Bronchial epithelial cell (primary cell): Measurements from ENCODE around the gene EGR1. TPM values are rescaled to one million over a fixed set of nuclear protein-coding genes. Genes with fewer than 3 reads are reported as not detected.

Source experiments
- DNase-seq: peaks from one replicate; pipeline ENCODE4 v3.0.0-alpha.2; 2010; ENCODE audit warnings: low read depth
- FAIRE-seq: peaks from 2 replicates; lab custom pipeline; 2011; peaks lifted over from hg19 to GRCh38; lab: Jason Lieb, UNC
- H3K27me3 ChIP-seq: 2 replicates; pipeline ENCODE4 v1.5.1; 2011; ENCODE audit warnings: low read length; ENCODE audit not compliant: control insufficient read depth, insufficient read depth
- H3K36me3 ChIP-seq: 2 replicates; pipeline ENCODE4 v1.5.1; 2011; ENCODE audit warnings: low read length; ENCODE audit not compliant: control insufficient read depth, insufficient read depth
- H3K4me3 ChIP-seq: 2 replicates; pipeline ENCODE4 v1.5.1; 2011; ENCODE audit warnings: mild to moderate bottlenecking, low read depth, low read length, control low read depth
- CTCF ChIP-seq: IDR thresholded peaks from 2 replicates; pipeline ENCODE4 v1.5.1; 2011; ENCODE audit warnings: mild to moderate bottlenecking, moderate library complexity, low read length, control low read depth, inconsistent platforms; ENCODE audit not compliant: insufficient read depth, severe bottlenecking
- total RNA-seq: library from RNA; depleted of rRNA; stranded (reverse); fragments of >200 nt; gene quantifications from 2 replicates; pipeline ENCODE4 v1.2.1, GENCODE V29; 2014

EGR1 gene
- total RNA-seq, 1 donor from 2014 or later, result 9.0 TPM

- H3K36me3 ChIP-seq, result peaks cover 22% of the 10 kb centered on the region
- FAIRE-seq, result no peak
- H3K27me3 ChIP-seq, result no peaks in the 10 kb centered on the region
- no peak for DNase-seq
- H3K4me3 ChIP-seq, result no peak overlapping the region
- no peak for TF ChIP-seq CTCF
Observed at GRCh38 chr5:138517437-138517836, 52.2 kb downstream of the EGR1 start.

Other genes starting within 250 kb of the EGR1 start
- gene GFRA3, start 190.9 kb upstream of the EGR1 start, total RNA-seq, result not detected in 2 replicates
- 0.26 TPM in 2 replicates for gene CDC25C, start 133.7 kb upstream of the EGR1 start, total RNA-seq
- gene FAM53C, start 127.2 kb upstream of the EGR1 start, total RNA-seq, result 10.3 and 17.7 TPM in 2 replicates
- 42.4 and 44.5 TPM in 2 replicates for gene KDM3B, start 112.8 kb upstream of the EGR1 start, total RNA-seq
- gene REEP2, start 26.4 kb upstream of the EGR1 start, total RNA-seq, result 2.4 and 4.5 TPM in 2 replicates
- 173 and 183 TPM in 2 replicates for gene ETF1, start 77.8 kb downstream of the EGR1 start, total RNA-seq
- 820 and 1,205 TPM in 2 replicates for gene HSPA9, start 109.9 kb downstream of the EGR1 start, total RNA-seq